ENCODE results near the gene EHBP1L1. TPM values are rescaled to one million over a fixed set of nuclear protein-coding genes. Genes with fewer than 3 reads are reported as not detected.

Gene EHBP1L1
- polyA plus RNA-seq, 1 donor from 2014 or later = 18.3 TPM

DNA sequence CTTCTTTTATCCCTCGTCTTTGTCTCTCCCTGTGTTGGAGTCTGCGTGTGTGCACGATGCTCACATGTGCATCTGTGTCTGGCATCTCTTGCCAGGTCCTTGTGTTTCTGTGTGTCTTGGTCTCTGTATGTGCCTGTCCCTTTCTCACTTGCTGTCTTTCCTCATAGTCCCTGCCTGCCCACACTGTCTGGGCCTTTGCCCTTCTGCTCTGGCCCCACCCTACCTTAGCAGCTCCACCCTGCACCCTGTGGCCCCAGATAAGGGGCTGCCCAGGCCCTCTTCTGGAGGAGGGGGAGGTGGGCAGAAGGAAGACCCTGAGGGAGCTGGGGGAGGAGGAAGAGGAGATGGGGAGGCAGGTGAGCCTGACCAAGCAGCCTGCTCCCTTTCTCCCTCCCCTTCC lies 2.8 kb downstream of the EHBP1L1 start:
- H3K27me3 ChIP-seq (ENCODE audit: insufficient read depth, low read depth, low read length) = peaks cover 7% of the 10 kb centered on the region

GRCh38 chr11:65579291-65579690 lies 3.4 kb downstream of the EHBP1L1 start:
- Histone ChIP-seq H4K20me1 (ENCODE audit: insufficient read depth) (peaks cover 7% of the 10 kb centered on the region), H3K4me3 (ENCODE audit: low read length) (no peak overlapping the region), H3K27ac (ENCODE audit: low read length) (no peak overlapping the region), H3K79me2 (replicated peaks; ENCODE audit: insufficient read depth, low read length) (peaks cover 10% of the 10 kb centered on the region), H3K4me2 (ENCODE audit: low read length) (no peak overlapping the region), H3F3A (ENCODE audit: insufficient read depth, low read length, poor library complexity, severe bottlenecking) (no peaks in the 10 kb centered on the region), H3K9ac (ENCODE audit: low read length) (no peak overlapping the region), H3K9me2 (ENCODE audit: insufficient read depth, low read length) (no peaks in the 10 kb centered on the region), H3K9me3 (ENCODE audit: low read length) (no peaks in the 10 kb centered on the region), H3K27me3 (ENCODE audit: insufficient read depth, low read depth, low read length) (peaks cover 13% of the 10 kb centered on the region), H3K36me3 (ENCODE audit: insufficient read depth, low read length) (no peaks in the 10 kb centered on the region), H2AFZ (ENCODE audit: low read depth, low read length) (no peak overlapping the region)
- TF ChIP-seq RAD21 (conservative IDR thresholded peaks at IDR 0.05) (no peak), MXI1 (conservative IDR thresholded peaks at IDR 0.05; ENCODE audit: poor library complexity, severe bottlenecking) (no peak), CTCF (IDR thresholded peaks at IDR 0.05; ENCODE audit: poor library complexity, severe bottlenecking) (no peak), SMC3 (conservative IDR thresholded peaks at IDR 0.05; ENCODE audit: poor library complexity) (no peak), TAF1 (IDR thresholded peaks at IDR 0.05; ENCODE audit: low read depth) (no peak), POLR2AphosphoS5 (IDR thresholded peaks at IDR 0.05) (no peak), EZH2 (IDR thresholded peaks at IDR 0.05; ENCODE audit: borderline replicate concordance, insufficient read depth, low read length, poor library complexity, severe bottlenecking) (no peak), EP300 (conservative IDR thresholded peaks at IDR 0.05; ENCODE audit: poor library complexity, severe bottlenecking) (no peak)
- TF ChIP-seq, protein P1, sequence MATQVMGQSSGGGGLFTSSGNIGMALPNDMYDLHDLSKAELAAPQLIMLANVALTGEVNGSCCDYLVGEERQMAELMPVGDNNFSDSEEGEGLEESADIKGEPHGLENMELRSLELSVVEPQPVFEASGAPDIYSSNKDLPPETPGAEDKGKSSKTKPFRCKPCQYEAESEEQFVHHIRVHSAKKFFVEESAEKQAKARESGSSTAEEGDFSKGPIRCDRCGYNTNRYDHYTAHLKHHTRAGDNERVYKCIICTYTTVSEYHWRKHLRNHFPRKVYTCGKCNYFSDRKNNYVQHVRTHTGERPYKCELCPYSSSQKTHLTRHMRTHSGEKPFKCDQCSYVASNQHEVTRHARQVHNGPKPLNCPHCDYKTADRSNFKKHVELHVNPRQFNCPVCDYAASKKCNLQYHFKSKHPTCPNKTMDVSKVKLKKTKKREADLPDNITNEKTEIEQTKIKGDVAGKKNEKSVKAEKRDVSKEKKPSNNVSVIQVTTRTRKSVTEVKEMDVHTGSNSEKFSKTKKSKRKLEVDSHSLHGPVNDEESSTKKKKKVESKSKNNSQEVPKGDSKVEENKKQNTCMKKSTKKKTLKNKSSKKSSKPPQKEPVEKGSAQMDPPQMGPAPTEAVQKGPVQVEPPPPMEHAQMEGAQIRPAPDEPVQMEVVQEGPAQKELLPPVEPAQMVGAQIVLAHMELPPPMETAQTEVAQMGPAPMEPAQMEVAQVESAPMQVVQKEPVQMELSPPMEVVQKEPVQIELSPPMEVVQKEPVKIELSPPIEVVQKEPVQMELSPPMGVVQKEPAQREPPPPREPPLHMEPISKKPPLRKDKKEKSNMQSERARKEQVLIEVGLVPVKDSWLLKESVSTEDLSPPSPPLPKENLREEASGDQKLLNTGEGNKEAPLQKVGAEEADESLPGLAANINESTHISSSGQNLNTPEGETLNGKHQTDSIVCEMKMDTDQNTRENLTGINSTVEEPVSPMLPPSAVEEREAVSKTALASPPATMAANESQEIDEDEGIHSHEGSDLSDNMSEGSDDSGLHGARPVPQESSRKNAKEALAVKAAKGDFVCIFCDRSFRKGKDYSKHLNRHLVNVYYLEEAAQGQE (IDR thresholded peaks at IDR 0.05; ENCODE audit: borderline replicate concordance) = no peak

More for the DNA sequence above, 2.8 kb downstream of the EHBP1L1 start:
- H3F3A ChIP-seq (ENCODE audit: insufficient read depth, low read length, poor library complexity, severe bottlenecking) = no peaks in the 10 kb centered on the region
- no peak overlapping the region for H3K4me3 ChIP-seq (ENCODE audit: low read length)
- H4K20me1 ChIP-seq (ENCODE audit: insufficient read depth) = peaks cover 9% of the 10 kb centered on the region
- H3K27ac ChIP-seq (ENCODE audit: low read length) = no peak overlapping the region
- no peaks in the 10 kb centered on the region for H3K36me3 ChIP-seq (ENCODE audit: insufficient read depth, low read length)
- TF ChIP-seq POLR2AphosphoS5 (IDR thresholded peaks at IDR 0.05) = no peak
- TF ChIP-seq, protein P1 (IDR thresholded peaks at IDR 0.05; ENCODE audit: borderline replicate concordance) = no peak
- no peak for TF ChIP-seq EP300 (conservative IDR thresholded peaks at IDR 0.05; ENCODE audit: poor library complexity, severe bottlenecking)
- no peak for TF ChIP-seq TAF1 (IDR thresholded peaks at IDR 0.05; ENCODE audit: low read depth)
- TF ChIP-seq SMC3 (conservative IDR thresholded peaks at IDR 0.05; ENCODE audit: poor library complexity) = no peak
- no peak for TF ChIP-seq CTCF (IDR thresholded peaks at IDR 0.05; ENCODE audit: poor library complexity, severe bottlenecking)
- no peak for TF ChIP-seq RAD21 (conservative IDR thresholded peaks at IDR 0.05)
- no peak for TF ChIP-seq EZH2 (IDR thresholded peaks at IDR 0.05; ENCODE audit: borderline replicate concordance, insufficient read depth, low read length, poor library complexity, severe bottlenecking)
- no peak for TF ChIP-seq MXI1 (conservative IDR thresholded peaks at IDR 0.05; ENCODE audit: poor library complexity, severe bottlenecking)
- no peak overlapping the region for H3K9ac ChIP-seq (ENCODE audit: low read length)
- no peaks in the 10 kb centered on the region for H3K9me3 ChIP-seq (ENCODE audit: low read length)
- peaks cover 13% of the 10 kb centered on the region for H3K79me2 ChIP-seq (replicated peaks; ENCODE audit: insufficient read depth, low read length)
- H2AFZ ChIP-seq (ENCODE audit: low read depth, low read length) = no peak overlapping the region
- no peak overlapping the region for H3K4me2 ChIP-seq (ENCODE audit: low read length)
- H3K9me2 ChIP-seq (ENCODE audit: insufficient read depth, low read length) = no peaks in the 10 kb centered on the region

Measured in neural cell (in vitro differentiated cells).